Liver (tissue), 9 donors: ENCODE data around the gene IKBKE. TPM values are rescaled to one million over a fixed set of nuclear protein-coding genes. Genes with fewer than 3 reads are reported as not detected.

Experiments
- DNase-seq: peaks from one replicate; pipeline ENCODE4 v3.0.0-alpha.2; 2017; ENCODE audit warnings: low spot score
- H3K27ac ChIP-seq, 2 donors: one replicate each; pipeline ENCODE4 v1.7.0; 2013; ENCODE audit warnings: inconsistent platforms in 2 of 2, low read length in 2 of 2, control low read depth in 1 of 2, low read depth in 1 of 2, mild to moderate bottlenecking in 1 of 2
- H3K27me3 ChIP-seq, 4 donors: one replicate each; pipeline versions ENCODE4 v1.6.1 to v1.7.0; 2013; ENCODE audit warnings: low read length in 3 of 4, inconsistent platforms in 1 of 4, mild to moderate bottlenecking in 1 of 4, moderate library complexity in 1 of 4; ENCODE audit not compliant: control insufficient read depth in 4 of 4, insufficient read depth in 4 of 4
- H3K36me3 ChIP-seq, 4 donors: one replicate each; pipeline versions ENCODE4 v1.6.1 to v1.7.0; 2013; ENCODE audit warnings: low read length in 3 of 4, mild to moderate bottlenecking in 3 of 4, low read depth in 1 of 4, moderate library complexity in 1 of 4; ENCODE audit not compliant: control insufficient read depth in 4 of 4, insufficient read depth in 3 of 4
- H3K4me1 ChIP-seq, 4 donors: one replicate each; pipeline versions ENCODE4 v1.6.1 to v1.7.0; 2013; ENCODE audit warnings: low read length in 3 of 4, mild to moderate bottlenecking in 3 of 4, moderate library complexity in 1 of 4; ENCODE audit not compliant: control insufficient read depth in 4 of 4, insufficient read depth in 4 of 4
- H3K4me3 ChIP-seq, 3 donors: one replicate each; pipeline versions ENCODE4 v1.6.1 to v1.7.0; 2013; ENCODE audit warnings: low read length in 3 of 3, control low read depth in 1 of 3, low read depth in 1 of 3, mild to moderate bottlenecking in 1 of 3
- H3K9ac ChIP-seq, 2 donors: one replicate each; pipeline ENCODE4 v1.7.0; 2013; ENCODE audit warnings: low read length in 2 of 2, mild to moderate bottlenecking in 2 of 2, moderate library complexity in 2 of 2, control low read depth in 1 of 2, low read depth in 1 of 2
- H3K9me3 ChIP-seq, 4 donors: one replicate each; pipeline versions ENCODE4 v1.6.1 to v1.7.0; 2013; ENCODE audit warnings: low read length in 3 of 4; ENCODE audit not compliant: control insufficient read depth in 4 of 4
- EGR1 ChIP-seq, 2 donors: IDR thresholded peaks; 2 replicates each; pipeline ENCODE4 v1.6.1; 2016 to 2018; ENCODE audit warnings: antibody characterized with exemption in 2 of 2, low read depth in 2 of 2
- FOXA1 ChIP-seq: IDR thresholded peaks from 2 replicates; pipeline ENCODE4 v1.6.1; 2016; ENCODE audit warnings: antibody characterized with exemption
- FOXA2 ChIP-seq: IDR thresholded peaks from 2 replicates; pipeline ENCODE4 v1.6.1; 2016; ENCODE audit warnings: antibody characterized with exemption
- GABPA ChIP-seq, 2 donors: IDR thresholded peaks in 1 of 2; conservative IDR thresholded peaks in 1 of 2; 2 replicates each; pipeline ENCODE4 v1.6.1; 2016; ENCODE audit warnings: antibody characterized with exemption in 2 of 2, mild to moderate bottlenecking in 1 of 2, moderate library complexity in 1 of 2
- HNF4A ChIP-seq, 2 donors: conservative IDR thresholded peaks; 2 replicates each; pipeline ENCODE4 v1.6.1; 2016; ENCODE audit warnings: antibody characterized with exemption in 2 of 2, mild to moderate bottlenecking in 2 of 2
- HNF4G ChIP-seq: IDR thresholded peaks from 2 replicates; pipeline ENCODE4 v1.6.1; 2016; ENCODE audit warnings: antibody characterized with exemption
- JUND ChIP-seq, 2 donors: IDR thresholded peaks; 2 replicates each; pipeline ENCODE4 v1.6.1; 2016; ENCODE audit warnings: antibody characterized with exemption in 2 of 2
- NR2F2 ChIP-seq: IDR thresholded peaks from 2 replicates; pipeline ENCODE4 v1.6.1; 2016; ENCODE audit warnings: antibody characterized with exemption
- RAD21 ChIP-seq, 2 donors: IDR thresholded peaks; 2 replicates each; pipeline ENCODE4 v1.6.1; 2016; ENCODE audit warnings: antibody characterized with exemption in 2 of 2, mild to moderate bottlenecking in 2 of 2
- RXRA ChIP-seq, 2 donors: IDR thresholded peaks; 2 replicates each; pipeline ENCODE4 v1.6.1; 2017 to 2018; ENCODE audit warnings: antibody characterized with exemption in 2 of 2, mild to moderate bottlenecking in 1 of 2
- SP1 ChIP-seq: IDR thresholded peaks from 2 replicates; pipeline ENCODE4 v1.6.1; 2018; ENCODE audit warnings: antibody characterized with exemption, mild to moderate bottlenecking
- TAF1 ChIP-seq: conservative IDR thresholded peaks from 2 replicates; pipeline ENCODE4 v1.6.1; 2016; ENCODE audit warnings: antibody characterized with exemption, mild to moderate bottlenecking
- YY1 ChIP-seq: IDR thresholded peaks from 2 replicates; pipeline ENCODE4 v1.6.1; 2016; ENCODE audit warnings: antibody characterized with exemption, mild to moderate bottlenecking
- WGBS: extraction: QIAGEN DNeasy Blood & Tissue Kit; methylation state at CpG from one replicate; pipeline ENCODE4 v1.1.7; 2013; 5-methylcytosine and 5-hydroxymethylcytosine counted together
- polyA plus RNA-seq, 2 donors: library from polyadenylated mRNA; stranded (reverse) in 1 of 2; unstranded in 1 of 2; fragments of 200-250 nt in 1 of 2; fragments of >200 nt in 1 of 2; fragmentation: Nextera tagmentation in 1 of 2; extraction: Ambion mirVana in 1 of 2; gene quantifications; one replicate each; pipeline versions ENCODE4 v1.2.1 to v1.2.3, GENCODE V29; 2013 to 2015
- total RNA-seq, 2 donors: library from RNA; depleted of rRNA; stranded (reverse); fragments of >200 nt; gene quantifications; one replicate each; pipeline ENCODE4 v1.2.3, GENCODE V29; 2014
- TF ChIP-seq, protein P1 (sequence below): fragments of 150-350 bp; IDR thresholded peaks from 2 replicates; pipeline ENCODE4 v1.5.1; 2017; ENCODE audit warnings: improper control_type of control experiment, low read depth, low read length; ENCODE audit not compliant: missing input control
- TF ChIP-seq, protein P2 (sequence below): IDR thresholded peaks from 2 replicates; pipeline ENCODE4 v1.6.1; 2016; ENCODE audit warnings: antibody characterized with exemption
- TF ChIP-seq, protein P3 (sequence below): IDR thresholded peaks from 2 replicates; pipeline ENCODE4 v1.6.1; 2016; ENCODE audit warnings: antibody characterized with exemption
- TF ChIP-seq, protein P4 (sequence below): IDR thresholded peaks from 2 replicates; pipeline ENCODE4 v1.6.1; 2016; ENCODE audit warnings: antibody characterized with exemption, mild to moderate bottlenecking
- TF ChIP-seq, protein P5 (sequence below): IDR thresholded peaks from 2 replicates; pipeline ENCODE4 v1.6.1; 2016; ENCODE audit warnings: antibody characterized with exemption
- donor health status: healthy.
- donor health status: healthy.
- donor health status: healthy.
- donor health status: healthy.
- donor health status: healthy.

IKBKE gene
- total and polyA plus RNA-seq, 4 donors = 0.81 to 3.9 (median 1.5) TPM

DNA sequence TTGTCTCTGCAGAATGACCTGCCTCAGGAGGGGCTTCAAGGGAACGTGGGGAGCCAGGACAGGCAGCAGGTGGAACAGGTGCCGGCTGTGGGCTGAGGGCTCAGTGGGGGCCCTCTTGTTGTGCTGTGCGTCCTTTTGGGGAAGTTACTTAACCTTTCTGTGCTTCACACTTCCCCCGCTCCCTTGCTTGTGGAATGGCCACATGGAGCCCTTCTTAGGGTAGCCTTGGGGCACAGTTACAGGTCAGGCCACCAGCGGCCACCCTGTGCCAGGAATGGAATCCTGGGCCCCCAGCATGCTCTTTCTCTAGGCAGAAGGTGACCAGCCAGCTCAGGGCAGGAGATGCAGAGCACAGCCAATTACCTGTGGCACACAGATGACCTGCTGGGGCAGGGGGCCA lies 2.6 kb downstream of the IKBKE start:
- no peaks in the 10 kb centered on the region for H3K27me3 ChIP-seq
- H3K36me3 ChIP-seq = peaks cover 0 to 4% (median 0%) of the 10 kb centered on the region in 4 donors
- WGBS = 61% methylated on average over 5 of the region's 5 CpGs
- no peak overlapping the region for H3K9ac ChIP-seq
- H3K4me3 ChIP-seq = no peak overlapping the region
- no peak for DNase-seq
- no peak overlapping the region for H3K27ac ChIP-seq
- H3K9me3 ChIP-seq = no peaks in the 10 kb centered on the region
- peaks cover 3 to 19% (median 7%) of the 10 kb centered on the region in 4 donors for H3K4me1 ChIP-seq
- TF ChIP-seq, protein P1, sequence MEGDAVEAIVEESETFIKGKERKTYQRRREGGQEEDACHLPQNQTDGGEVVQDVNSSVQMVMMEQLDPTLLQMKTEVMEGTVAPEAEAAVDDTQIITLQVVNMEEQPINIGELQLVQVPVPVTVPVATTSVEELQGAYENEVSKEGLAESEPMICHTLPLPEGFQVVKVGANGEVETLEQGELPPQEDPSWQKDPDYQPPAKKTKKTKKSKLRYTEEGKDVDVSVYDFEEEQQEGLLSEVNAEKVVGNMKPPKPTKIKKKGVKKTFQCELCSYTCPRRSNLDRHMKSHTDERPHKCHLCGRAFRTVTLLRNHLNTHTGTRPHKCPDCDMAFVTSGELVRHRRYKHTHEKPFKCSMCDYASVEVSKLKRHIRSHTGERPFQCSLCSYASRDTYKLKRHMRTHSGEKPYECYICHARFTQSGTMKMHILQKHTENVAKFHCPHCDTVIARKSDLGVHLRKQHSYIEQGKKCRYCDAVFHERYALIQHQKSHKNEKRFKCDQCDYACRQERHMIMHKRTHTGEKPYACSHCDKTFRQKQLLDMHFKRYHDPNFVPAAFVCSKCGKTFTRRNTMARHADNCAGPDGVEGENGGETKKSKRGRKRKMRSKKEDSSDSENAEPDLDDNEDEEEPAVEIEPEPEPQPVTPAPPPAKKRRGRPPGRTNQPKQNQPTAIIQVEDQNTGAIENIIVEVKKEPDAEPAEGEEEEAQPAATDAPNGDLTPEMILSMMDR = no peak
- TF ChIP-seq HNF4G = no peak
- no peak for TF ChIP-seq FOXA2
- no peak for TF ChIP-seq GABPA (IDR thresholded peaks at IDR 0.05 in 1 of 2, conservative IDR thresholded peaks at IDR 0.05 in 1 of 2)
- TF ChIP-seq RAD21 (IDR thresholded peaks at IDR 0.05) = no peak
- TF ChIP-seq JUND (IDR thresholded peaks at IDR 0.05) = no peak
- TF ChIP-seq RXRA (IDR thresholded peaks at IDR 0.05) = no peak
- no peak for TF ChIP-seq SP1
- TF ChIP-seq YY1 = no peak
- TF ChIP-seq, protein P2, sequence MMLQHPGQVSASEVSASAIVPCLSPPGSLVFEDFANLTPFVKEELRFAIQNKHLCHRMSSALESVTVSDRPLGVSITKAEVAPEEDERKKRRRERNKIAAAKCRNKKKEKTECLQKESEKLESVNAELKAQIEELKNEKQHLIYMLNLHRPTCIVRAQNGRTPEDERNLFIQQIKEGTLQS = no peak
- TF ChIP-seq TAF1 = no peak
- TF ChIP-seq, protein P3, sequence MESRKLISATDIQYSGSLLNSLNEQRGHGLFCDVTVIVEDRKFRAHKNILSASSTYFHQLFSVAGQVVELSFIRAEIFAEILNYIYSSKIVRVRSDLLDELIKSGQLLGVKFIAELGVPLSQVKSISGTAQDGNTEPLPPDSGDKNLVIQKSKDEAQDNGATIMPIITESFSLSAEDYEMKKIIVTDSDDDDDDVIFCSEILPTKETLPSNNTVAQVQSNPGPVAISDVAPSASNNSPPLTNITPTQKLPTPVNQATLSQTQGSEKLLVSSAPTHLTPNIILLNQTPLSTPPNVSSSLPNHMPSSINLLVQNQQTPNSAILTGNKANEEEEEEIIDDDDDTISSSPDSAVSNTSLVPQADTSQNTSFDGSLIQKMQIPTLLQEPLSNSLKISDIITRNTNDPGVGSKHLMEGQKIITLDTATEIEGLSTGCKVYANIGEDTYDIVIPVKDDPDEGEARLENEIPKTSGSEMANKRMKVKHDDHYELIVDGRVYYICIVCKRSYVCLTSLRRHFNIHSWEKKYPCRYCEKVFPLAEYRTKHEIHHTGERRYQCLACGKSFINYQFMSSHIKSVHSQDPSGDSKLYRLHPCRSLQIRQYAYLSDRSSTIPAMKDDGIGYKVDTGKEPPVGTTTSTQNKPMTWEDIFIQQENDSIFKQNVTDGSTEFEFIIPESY = no peak
- no peak for TF ChIP-seq EGR1 (IDR thresholded peaks at IDR 0.05; ENCODE audit: low read depth in 2 of 2)
- TF ChIP-seq, protein P4, sequence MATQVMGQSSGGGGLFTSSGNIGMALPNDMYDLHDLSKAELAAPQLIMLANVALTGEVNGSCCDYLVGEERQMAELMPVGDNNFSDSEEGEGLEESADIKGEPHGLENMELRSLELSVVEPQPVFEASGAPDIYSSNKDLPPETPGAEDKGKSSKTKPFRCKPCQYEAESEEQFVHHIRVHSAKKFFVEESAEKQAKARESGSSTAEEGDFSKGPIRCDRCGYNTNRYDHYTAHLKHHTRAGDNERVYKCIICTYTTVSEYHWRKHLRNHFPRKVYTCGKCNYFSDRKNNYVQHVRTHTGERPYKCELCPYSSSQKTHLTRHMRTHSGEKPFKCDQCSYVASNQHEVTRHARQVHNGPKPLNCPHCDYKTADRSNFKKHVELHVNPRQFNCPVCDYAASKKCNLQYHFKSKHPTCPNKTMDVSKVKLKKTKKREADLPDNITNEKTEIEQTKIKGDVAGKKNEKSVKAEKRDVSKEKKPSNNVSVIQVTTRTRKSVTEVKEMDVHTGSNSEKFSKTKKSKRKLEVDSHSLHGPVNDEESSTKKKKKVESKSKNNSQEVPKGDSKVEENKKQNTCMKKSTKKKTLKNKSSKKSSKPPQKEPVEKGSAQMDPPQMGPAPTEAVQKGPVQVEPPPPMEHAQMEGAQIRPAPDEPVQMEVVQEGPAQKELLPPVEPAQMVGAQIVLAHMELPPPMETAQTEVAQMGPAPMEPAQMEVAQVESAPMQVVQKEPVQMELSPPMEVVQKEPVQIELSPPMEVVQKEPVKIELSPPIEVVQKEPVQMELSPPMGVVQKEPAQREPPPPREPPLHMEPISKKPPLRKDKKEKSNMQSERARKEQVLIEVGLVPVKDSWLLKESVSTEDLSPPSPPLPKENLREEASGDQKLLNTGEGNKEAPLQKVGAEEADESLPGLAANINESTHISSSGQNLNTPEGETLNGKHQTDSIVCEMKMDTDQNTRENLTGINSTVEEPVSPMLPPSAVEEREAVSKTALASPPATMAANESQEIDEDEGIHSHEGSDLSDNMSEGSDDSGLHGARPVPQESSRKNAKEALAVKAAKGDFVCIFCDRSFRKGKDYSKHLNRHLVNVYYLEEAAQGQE = no peak
- no peak for TF ChIP-seq HNF4A (conservative IDR thresholded peaks at IDR 0.05)
- TF ChIP-seq, protein P5, sequence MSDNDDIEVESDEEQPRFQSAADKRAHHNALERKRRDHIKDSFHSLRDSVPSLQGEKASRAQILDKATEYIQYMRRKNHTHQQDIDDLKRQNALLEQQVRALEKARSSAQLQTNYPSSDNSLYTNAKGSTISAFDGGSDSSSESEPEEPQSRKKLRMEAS = no peak
- TF ChIP-seq FOXA1 = no peak
- no peak for TF ChIP-seq NR2F2
